COLO668 (cell line): Measurements from ENCODE around the gene PNPLA6.
A peak's percentile ranks its signal among the peaks of the same experiment; 100 is the strongest.

Experiments used
- DNase-seq: peaks from one replicate; lab custom pipeline; 2025; ENCODE audit not compliant: unreplicated experiment; lab: John Stamatoyannopoulos, UW

The PNPLA6 gene

DNA sequence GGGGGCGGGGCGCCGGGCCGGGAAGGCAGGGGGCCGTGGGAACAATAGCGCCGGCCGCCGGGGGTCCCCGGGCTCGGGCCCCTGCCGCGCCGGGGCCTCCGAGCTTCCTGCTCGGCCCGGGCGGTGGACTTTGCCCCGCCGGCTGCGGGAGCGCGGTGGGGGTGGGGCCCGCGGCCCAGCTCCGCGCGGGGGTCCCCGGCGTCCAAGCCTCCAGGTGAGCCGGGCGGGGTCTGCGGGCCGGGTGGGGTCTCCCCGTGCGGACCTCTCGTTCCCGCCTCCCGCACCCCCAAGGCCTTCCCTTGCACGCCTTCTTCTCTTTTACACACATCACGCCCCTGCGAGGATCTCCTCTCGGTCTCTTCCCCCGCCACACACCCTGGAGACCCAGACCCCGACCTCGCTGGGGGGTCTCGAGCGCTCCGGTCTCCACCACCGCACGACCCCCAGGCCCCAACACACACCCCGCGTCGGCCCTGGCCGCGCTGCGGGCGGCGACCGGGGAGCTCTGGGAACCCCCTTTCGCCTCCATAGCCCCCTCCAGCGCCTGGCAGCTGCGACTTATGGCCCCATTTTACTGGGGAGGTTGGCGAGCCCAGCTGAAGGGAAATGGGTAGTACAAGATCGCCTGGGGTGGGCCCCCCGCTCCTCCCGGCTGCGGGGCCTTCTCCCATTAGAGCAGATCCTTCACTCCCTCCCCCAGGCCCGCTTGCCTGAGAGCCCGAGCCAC, 60.9 kb downstream of the PNPLA6 start:
- DNase-seq = peak; percentile 49

- DNase-seq = no peak
These were observed 62.2 kb downstream of the PNPLA6 start for GRCh38 chr19:7597689-7598088.

GRCh38 chr19:7598180-7598579, 62.7 kb downstream of the PNPLA6 start:
- DNase-seq = no peak

DNA sequence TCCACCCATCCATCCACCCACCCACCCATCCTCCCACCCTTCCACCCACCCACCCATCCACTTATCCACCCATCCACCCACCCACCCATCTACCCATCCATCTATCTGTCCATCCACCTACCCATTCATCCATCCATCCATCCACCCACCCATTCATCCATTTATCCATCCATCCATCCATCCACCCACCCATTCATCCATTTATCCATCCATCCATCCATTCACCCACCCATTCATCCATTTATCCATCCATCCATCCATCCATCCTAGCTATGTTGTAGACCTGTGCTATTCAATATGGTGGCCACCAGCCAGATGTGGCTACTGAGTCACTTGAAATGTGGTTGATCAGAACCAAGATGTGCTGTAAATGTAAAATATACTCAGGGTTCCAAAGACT, 65.2 kb downstream of the PNPLA6 start:
- no peak for DNase-seq

GRCh38 chr19:7602240-7602934, 66.9 kb downstream of the PNPLA6 start:
- DNase-seq = no peak

- DNase-seq = no peak
These were observed 67.5 kb downstream of the PNPLA6 start for GRCh38 chr19:7602935-7603497.

- no peak for DNase-seq
These were observed 68.4 kb downstream of the PNPLA6 start for GRCh38 chr19:7603919-7604318.

GRCh38 chr19:7605490-7606222, 70.1 kb downstream of the PNPLA6 start:
- DNase-seq = peak; percentile 35

DNA sequence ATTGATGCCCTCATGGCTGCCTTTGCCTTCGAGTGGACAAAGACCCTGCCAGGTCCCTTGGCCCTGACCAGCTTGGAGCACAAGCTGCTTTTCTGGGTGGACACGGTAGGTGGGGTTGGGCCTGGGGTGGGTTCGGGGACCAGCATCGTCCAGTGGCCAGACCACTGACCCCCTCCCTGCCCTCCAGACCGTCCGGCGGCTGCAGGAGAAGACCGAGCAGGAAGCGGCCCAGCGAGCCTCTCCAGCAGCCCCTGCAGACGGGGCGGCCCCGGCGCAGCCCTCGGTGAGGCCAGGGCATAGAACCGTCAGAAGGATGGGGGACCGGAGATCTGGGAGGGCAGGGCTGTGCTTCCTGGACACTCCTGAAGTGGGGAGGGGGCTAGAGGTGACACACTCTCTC, 70.8 kb downstream of the PNPLA6 start:
- DNase-seq = no peak

- DNase-seq = no peak
These were observed 71.8 kb downstream of the PNPLA6 start for GRCh38 chr19:7607212-7607873.

GRCh38 chr19:7607874-7608560, 72.5 kb downstream of the PNPLA6 start:
- DNase-seq = no peak

GRCh38 chr19:7610491-7611240, 75.1 kb downstream of the PNPLA6 start:
- DNase-seq = no peak
